ENCODE data around the gene RAB11FIP4. TPM values are rescaled to one million over a fixed set of nuclear protein-coding genes. Genes with fewer than 3 reads are reported as not detected.

The RAB11FIP4 gene
- total and polyA plus RNA-seq, 2 donors (not counting 3 experiments of a cell fraction or from before 2014, with no cell fraction given): 0.08 to 0.38 TPM

GRCh38 chr17:31433811-31434726 is 42.6 kb downstream of the RAB11FIP4 start:
- no peaks in the 10 kb centered on the region for H3K36me3 ChIP-seq (ENCODE audit: control insufficient read depth in 2 of 2, extremely low read depth in 1 of 2, insufficient read depth in 2 of 2, low read length in 2 of 2)
- H3K4me2 ChIP-seq (ENCODE audit: insufficient read depth, low read length): no peak overlapping the region
- H3K9me3 ChIP-seq (replicated peaks; ENCODE audit: control insufficient read depth, insufficient read depth, low read length): no peaks in the 10 kb centered on the region
- DNase-seq (ENCODE audit: low read depth, low spot score) (no peak), FAIRE-seq (no peak)
- peaks cover 0 to 5% of the 10 kb centered on the region in 2 experiments for H3K27me3 ChIP-seq (ENCODE audit: control insufficient read depth in 2 of 2, insufficient read depth in 2 of 2, low read length in 2 of 2)
- no peaks in the 10 kb centered on the region for H3K79me2 ChIP-seq (ENCODE audit: control insufficient read depth, insufficient read depth, low read length)
- H3K4me3 ChIP-seq (replicated peaks in 1 of 3; ENCODE audit: insufficient read depth in 1 of 3, low read depth in 1 of 3, low read length in 3 of 3): no peak overlapping the region
- dilution Hi-C loops (cut with MboI; ENCODE audit: extremely low pct_ligation_motif_present, low sequenced_read_pairs) (no loop called here), intact Hi-C loops (cut with micrococcal nuclease) (no loop called here)
- no peak for TF ChIP-seq MAX (IDR thresholded peaks at IDR 0.05; ENCODE audit: insufficient read depth, insufficient read length)
- TF ChIP-seq EZH2 (IDR thresholded peaks at IDR 0.05; ENCODE audit: borderline replicate concordance, low read depth, low read length, severe bottlenecking): no peak
- no peak for TF ChIP-seq CTCF (IDR thresholded peaks at IDR 0.05; ENCODE audit: extremely low read depth in 1 of 2, insufficient read depth in 1 of 2, low read depth in 1 of 2, low read length in 2 of 2)
- no peak for TF ChIP-seq MYC (IDR thresholded peaks at IDR 0.05; ENCODE audit: low read depth, low read length)
- no peak overlapping the region for H3K27ac ChIP-seq (ENCODE audit: insufficient read depth, low read depth, low read length)
- no peaks in the 10 kb centered on the region for H3K9me1 ChIP-seq (replicated peaks; ENCODE audit: control insufficient read depth, extremely low read depth, insufficient read depth, low read length)
- H3K4me1 ChIP-seq (ENCODE audit: control insufficient read depth, extremely low read depth, insufficient read depth, low read length): no peaks in the 10 kb centered on the region
- no TSS peak for BruUV-seq (replicated peaks)
- CTCF ChIA-PET: interaction anchor here (1.7 to 5.0 kb wide), 3 partner anchors 11 to 479 kb away, joined by 5 to 36 read pairs (median 6); no protein-coding TSS in a partner anchor
- H2AFZ ChIP-seq (ENCODE audit: low read depth, low read length): no peak overlapping the region
- POLR2A ChIA-PET: no interaction called here
- no peak overlapping the region for H3K9ac ChIP-seq (replicated peaks; ENCODE audit: extremely low read depth, insufficient read depth, low read length)
- no peaks in the 10 kb centered on the region for H4K20me1 ChIP-seq (replicated peaks; ENCODE audit: control insufficient read depth, extremely low read depth, insufficient read depth, low read length)
